GM18861 (cell line): ENCODE data around the gene GH1.

Source experiments
- ATAC-seq: cut with Tn5 transposase; IDR thresholded peaks from one replicate; pipeline ENCODE4 v1.9.1; 2021; ENCODE audit not compliant: unreplicated experiment

The GH1 gene

DNA sequence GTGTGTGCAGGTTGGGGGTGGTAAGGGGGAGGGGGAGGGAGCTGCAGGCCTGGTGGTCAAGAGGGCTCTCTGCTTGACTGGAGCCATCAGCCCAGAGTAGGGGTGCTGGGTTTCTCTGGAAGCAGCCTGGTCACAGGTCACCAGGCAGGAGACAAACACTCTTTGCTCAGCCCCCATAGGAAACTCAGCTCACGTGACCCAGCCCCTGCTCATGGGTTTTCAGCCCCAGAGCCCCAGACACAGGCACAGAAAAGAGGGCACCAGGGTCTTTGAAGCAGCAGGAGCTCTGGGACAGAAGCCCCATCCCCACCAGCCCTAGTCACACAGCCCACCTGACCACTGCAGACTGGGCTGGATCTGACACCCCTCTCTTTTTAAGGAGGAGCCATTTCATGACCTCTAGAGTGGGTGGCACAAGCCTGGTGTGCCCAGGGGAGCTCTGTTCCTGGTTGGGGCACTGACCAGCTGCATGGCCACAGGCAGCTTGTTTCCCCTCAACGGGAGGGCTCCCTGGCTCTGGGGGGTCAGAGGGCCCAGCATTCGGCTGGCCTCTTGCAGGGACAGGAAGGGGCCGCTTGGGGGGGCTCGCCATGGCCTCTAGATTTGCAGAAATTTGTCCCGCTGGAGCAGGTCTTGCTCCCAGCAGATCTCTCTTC, 27.3 kb upstream of the GH1 start:
- peak; percentile 52 for ATAC-seq

DNA sequence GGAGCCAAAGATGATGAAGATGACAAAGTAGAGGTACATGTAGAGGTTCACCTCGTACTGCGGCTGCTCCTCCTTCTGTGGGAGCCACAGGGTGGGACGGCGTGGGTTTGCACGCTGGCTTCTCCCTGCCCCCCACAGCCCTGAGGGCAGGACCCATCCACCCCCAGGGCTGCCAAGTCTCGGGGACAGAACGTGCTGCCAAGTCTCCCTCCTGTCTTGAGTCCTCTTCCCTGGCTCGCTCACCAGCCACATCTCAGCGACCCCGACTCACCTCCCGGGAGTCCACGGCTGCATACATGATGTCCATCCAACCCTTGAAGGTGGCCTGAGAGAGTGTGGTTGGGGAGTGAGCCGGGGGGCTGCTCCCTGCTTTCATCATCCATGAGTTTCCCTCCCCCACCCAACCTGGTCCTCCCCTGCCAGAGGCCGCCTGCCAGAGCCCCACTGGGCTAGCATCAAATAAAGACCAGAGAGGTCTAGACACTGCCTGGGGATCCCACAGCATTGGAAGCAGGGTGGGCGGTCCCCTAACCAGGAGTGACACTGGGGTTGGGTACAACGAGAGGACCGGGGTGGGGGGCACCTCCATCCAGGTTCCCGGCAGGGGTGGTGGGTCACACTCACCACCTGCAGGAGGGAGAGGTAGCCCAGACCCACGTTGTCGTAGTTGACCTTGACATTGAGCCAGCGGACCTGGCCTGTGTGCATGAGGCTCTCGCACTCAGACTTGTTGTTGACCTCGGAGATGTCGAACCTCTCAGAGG, 26.3 kb upstream of the GH1 start:
- ATAC-seq: no peak

DNA sequence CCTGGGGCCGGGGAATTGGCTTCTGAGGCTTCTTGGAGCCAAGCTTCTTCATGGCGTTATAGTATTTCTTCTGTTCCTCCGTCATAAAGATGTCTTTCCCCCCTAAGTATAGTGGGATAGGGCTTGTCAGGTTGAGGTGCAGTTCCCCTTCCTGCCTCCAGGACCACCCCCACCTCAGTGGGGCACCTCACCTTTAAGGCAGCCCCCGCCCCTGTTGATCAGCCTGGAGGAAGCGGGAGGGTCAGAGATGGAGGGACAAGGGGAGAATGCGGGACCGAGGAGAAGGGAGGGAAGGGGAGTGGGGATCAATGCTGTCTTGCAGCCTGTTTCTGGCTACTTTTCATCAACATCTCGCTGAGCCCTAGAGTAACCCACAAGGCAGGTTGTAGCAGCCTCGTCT, 25.1 kb upstream of the GH1 start:
- ATAC-seq: no peak

DNA sequence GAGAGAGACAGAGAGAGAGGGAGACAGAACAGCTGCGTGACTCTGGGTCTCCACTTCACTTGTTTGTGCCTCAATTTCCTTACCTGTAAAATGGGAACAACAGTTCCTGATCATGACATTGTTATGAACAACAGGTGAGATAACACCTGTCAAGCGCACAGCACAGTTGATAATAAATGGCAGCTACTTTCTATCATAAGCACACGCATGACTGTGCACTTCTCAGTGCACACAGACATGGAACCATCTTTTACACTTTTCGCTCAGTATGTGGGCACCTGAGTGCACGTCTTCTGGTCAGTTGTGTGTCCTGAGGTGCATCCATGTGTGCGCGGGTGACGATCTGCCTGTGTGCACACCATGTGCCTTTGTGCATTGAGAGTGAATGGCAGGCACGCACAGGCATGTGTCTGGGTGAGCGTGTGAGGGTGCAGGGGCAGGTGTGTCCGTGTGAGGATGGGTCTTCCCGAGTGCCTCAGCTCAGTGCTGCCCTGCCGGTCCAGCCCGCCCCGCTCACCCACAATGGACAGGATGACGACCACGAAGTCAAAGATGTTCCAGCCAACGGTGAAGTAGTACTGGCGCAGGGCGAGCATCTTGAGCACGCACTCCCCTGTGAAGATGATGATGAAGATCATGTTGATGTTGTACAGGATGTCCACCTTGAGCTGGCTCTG, 23.8 kb upstream of the GH1 start:
- ATAC-seq: no peak

DNA sequence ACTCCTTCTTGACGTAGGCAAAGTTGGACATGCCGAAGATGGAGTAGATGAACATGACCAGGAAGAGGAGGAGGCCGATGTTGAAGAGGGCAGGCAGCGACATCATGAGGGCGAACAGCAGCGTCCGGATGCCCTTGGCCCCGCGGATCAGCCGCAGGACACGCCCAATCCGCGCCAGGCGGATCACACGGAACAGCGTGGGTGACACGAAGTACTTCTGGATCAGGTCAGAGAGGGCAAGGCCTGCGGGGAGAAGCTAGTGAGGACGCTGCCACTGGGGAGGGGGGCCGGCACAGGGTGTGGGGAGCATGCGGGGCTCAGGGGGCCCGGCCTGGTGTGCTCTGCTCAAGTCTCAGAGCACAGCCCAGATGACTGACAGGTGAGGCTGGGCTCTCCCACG, 23.1 kb upstream of the GH1 start:
- no peak for ATAC-seq

DNA sequence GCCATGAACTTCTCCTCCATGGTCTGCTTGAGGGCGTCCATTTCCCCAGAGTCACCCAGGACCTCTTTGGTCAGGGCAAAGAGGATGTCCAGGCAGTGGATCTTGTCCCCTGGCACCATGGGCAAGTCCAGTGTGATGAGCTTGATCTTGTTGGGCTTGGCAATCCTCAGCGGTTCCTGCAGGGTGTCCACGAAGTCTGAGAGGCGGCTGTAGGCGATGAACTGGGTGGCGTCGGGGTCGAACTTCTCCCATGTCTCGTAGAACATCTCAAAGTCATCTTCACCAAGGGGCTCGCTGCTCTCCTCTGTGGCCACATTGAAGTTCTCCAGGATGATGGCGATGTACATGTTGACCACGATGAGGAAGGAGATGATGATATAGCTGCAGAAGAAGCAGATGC, 22.5 kb upstream of the GH1 start:
- no peak for ATAC-seq

DNA sequence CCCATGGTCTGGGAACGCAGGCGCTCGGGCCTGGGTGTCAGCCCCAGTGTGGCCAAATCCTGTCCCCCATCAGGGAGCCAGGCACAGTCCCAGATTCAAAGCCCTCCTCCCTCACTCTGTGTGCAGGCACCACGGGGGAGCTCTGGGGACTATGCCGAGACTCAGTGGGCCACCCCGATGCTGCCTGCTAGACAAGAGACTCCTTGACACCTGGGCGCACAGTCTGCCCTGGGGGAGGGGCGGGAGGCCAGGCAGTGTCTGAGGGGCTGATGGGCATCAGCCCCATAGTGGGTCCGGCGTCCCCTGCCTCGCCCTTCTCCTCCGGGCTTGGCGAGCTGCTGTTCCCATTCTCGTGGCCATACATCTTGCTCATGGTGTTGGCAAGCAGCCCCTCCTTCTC, 21.9 kb upstream of the GH1 start:
- no peak for ATAC-seq

DNA sequence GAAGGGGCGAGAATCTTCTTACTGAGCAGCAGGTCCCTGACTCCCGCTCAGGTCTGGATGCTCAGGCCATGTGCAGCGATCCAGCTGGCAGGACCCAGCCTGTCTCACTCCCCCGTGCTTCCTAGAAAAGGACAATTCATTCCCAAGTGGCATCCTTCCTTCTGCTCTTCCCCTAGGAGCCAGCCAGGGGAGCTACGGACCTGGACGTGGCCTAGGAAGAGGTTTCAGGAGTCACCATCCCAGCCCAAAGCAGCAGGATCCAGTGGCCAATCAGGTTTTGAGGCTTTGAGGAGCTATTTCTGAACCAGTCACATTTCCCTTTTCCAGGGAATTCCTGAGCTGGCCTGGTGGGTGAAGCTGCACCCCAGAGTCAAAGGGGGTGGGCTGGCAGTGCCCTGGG, 21.2 kb upstream of the GH1 start:
- ATAC-seq: no peak

DNA sequence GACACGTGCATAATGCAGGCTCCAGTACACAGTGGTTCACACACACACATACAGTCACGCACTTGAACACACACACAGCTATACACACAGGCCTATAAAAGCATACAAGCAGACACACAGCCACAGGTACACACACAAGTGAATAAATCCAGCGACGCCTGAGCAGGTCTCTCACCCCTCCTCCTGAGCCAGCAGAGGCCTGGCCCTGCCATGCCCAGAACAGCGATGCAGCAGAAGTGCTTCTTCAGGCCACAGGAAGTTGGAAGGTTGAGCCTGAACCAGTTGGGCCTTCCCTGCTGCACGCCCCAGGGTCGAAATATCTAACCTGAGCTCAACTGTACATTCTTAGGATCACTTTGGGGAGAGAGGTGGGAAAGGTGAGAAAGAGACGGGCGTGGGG, 20.8 kb upstream of the GH1 start:
- ATAC-seq: no peak

DNA sequence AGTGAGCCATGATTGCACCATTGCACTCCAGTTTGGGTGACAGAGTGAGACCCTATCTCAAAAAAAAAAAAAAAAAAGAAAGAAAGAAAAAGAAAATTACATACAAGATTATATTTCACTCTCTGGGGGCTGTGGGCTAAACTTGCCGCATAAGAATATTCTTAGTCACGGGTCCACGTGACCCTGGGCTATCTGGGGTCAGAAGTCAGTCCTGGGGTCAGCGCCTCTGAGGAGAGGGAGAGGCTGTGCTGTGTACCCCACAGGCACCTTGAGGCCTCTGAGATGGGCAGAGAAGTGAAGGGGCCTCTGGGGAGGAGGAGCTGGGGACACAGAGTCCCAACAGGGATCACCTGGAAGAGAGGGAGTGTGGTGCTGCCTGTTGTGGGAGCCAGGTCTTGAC, 19.3 kb upstream of the GH1 start:
- no peak for ATAC-seq

DNA sequence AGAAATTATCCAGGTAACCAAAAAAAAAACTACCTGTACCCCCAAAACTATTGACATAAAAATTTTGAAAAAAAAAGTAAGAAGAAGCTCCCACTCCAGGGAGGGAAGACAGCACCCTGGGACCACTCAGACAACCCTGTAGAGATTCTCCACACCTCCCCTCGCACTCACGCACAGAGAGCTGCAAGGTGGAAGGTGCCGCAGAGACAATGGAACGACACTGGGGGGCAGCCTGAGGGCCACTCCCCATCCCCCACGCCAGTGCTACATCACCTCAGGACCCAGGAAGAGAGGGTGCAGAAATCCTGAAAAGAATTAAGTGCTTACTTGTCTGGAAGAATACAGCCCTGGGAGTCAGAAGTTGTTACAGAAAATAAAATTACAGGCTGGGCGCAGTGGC, 18.7 kb upstream of the GH1 start:
- ATAC-seq: no peak

DNA sequence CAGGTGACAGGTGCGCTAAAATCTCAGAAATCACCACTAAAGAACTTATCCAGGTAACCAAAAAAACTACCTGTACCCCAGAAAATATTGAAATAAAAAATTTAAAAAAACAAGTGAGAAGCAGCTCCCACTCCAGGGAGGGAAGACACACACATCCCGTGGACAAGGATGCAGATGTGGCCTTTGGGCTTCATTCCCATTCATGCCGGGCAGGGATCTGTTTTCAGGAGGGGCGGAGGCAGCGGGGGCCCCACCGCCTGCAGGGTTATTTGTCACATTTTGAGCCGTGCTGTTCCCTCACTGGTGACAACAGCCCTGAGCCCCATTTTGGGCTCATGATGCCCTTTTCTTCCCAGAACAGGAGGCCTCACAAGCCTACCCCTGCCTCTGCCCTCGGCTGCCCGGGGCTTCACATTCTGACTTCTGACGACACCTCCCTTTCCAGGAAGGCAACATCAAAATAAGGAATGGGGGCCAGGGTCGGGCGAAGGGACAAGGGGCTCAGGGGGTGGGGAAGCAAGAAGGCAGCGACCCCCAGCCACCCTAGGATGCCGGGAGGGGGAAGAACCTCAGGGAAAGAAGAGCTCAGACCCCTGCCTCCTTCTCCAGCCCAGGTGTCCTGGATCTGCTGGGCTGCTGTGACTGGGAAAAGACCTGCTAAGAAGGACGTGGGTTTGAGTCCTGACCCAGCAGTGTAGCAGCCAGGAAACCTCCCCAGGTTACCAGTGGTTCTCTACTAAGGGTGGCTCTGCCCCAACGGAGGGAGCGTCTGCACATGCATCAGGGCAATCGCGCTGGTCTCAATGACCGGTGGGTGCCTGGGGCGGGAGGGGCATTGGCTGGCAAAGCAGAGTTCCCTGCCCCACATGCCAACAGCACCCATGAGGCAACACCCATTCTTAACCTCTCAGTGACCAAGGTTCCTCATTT, 15.8 kb upstream of the GH1 start:
- ATAC-seq: no peak

DNA sequence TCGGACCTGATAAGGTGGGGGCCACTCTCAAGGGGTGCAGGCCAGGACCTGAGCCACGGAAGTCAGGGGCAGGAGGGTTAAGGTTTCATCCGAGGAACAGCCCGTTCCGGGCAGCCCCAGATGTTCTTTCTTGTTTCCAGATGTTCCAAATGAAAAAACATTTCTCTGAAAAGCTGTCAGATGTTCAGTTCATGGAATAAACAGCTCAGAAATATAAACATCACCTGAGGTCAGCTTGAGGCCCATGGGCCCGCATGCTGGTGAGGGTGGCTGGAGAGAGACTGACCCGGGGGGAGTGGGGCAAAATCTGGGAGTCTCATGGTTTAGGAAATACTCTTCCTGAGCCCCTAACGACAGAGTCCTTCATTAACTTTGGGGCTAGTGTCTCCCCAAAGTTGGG, 15.0 kb upstream of the GH1 start:
- no peak for ATAC-seq

DNA sequence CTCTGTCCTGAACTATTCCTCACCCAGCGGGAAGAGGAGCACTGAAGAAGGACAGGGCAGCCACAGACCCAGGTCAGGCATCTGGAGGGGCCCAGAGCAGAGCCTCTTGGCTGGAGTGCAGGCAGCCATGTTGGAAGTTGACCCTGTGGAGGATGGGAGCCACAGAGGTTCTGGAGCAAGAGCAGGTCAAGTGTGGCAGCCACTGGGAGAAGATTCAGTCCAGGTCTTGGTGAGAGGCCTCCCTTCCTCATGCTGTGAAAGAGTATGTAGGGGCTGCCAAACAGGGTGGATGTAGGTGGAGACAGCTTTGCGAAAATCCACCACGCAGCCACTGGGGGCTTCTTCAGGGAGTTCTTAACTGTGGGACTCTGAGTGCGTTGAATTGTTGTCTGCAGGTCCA, 14.1 kb upstream of the GH1 start:
- no peak for ATAC-seq

DNA sequence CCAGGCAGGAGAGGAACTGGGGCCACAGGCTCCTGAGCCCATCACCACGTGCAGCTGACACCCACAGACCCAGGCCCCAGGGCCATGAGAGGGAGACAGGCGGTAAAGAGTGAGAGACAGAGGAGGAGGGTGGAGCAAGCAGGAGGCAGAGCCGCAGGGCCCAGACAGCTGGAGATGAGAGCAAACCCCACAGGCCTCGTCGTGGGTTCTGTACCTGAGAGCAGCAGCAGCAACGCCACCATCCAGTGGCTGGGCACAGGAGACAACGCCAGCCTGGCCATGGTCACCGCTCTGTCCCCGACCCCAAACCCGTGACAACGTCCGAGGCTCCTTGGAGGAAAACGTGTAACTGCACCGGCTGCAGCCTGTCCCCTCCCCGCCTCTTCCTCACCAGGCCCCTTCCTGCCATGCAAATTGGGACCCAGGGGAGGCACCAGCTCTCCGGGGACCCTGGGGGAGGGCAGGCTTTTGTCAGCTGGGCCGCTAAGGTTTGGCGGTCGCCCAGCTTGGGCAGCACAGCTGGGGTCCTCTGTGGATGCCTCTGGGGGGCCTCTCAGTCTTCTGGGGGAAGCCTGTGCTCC, 13.4 kb upstream of the GH1 start, which contains the start of gene CD79B:
CD79B (minus strand) TSS at position 351 of the 581 bp plus-strand sequence; CDS start at position 281, 70 bp downstream.
- peak; percentile 63 for ATAC-seq

DNA sequence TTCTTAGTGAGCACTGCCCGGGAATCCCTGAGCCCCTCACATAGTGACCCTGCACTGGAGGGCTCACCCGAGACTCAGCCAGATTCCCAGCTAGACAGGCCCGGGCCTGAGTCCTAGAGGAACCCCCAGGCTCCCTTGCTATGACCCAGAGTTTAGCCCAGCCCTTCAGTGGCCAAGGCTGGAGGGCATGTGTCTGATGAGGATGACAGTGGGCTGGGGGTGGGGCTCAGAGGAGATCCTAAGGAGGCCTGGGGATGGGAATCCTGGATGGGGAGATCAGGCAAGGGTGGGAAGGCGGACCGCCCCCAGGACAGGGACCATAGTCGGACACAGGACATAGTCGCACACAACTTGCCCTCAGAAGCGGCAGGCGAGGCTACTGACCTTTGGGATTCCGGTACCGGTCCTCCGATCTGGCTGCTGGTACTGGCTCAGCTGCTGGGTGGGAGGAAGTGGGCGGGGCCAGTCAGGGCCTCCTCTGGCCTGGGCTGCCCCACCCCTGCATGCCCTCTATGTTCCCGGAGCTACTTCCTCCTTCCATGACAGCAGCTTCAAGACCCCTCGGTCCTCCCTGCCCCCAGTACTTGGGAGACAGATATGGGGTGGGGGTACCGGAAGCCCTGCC, 12.4 kb upstream of the GH1 start:
- ATAC-seq: no peak

DNA sequence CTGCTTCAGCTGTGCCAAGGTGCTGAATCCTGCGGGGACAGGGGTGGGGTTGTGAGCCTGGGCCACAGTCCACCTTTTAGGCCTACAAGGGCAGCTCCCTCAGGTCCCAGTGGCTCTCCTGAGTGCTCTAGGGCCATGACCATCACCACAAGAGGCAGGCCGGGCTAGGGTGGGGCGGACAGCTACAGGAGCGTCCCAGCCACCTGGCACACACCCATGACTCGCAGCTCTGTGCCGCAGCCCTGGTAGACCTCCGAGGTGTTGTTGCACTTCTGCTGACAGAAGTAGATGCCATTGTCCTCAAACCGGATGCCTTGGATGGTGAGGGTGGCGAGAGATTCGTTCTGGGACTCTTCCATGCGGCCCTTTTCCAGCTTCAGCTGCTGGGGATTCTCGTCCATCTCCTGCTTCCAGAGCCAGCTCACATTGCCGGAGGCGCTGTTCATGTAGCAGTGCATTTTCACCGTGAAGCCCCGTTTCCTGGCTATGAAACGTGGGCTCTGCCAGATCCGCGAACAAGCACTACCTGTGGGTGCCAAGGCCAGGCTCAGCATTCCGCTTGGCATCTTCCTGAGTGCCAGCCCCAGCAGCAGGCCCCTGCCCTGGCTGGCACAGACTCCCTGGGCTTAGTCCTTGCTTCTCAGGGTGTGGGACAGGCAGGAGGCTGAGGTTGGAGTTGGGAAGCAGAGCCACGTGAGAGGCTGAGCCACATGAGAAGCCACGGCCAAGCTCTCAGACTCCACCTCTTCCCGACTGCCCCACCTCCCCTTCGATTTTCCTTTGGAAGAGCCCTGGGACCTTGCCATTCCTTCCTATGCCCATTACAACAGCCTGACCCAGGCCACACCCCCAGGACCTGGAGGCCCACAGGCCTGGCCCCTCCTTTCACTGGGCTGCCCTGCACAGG, 11.5 kb upstream of the GH1 start:
- ATAC-seq: no peak

DNA sequence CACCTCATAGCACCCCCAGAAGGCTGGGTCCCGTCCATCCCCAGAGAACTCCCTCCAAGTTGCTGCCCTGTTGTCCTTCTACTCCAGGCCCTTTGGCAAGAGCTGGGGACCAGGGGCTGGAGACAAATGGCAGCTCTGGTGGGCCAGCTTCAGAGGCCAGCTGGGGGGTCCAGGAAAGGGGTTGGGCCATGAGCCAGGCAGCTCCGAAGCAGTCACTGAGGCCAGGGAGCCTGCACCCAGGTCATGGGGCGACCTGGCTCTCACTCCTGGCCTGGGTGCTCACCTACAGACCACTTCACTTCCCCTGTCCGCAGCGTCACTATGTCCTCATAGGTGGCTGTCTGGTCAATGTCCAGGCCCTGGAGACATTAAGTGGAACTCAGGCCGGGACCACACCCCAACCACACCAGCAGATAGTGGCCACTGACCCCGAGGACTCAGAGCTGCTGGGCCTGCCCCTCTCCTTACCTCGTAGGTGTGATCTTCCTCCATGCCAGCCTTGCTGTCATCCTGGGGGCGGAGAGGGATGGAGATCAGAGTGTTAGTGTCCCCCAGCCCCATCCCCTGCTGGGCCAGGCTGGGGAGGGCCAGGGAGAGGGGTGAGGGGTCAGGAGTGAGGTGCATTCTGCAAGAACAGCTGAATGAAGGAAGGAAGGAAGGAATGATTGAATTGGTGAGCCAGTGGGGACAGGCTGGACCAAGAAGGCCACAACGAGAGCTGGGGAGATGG, 10.5 kb upstream of the GH1 start:
- no peak for ATAC-seq
